ENCODE data around the gene TMC7. TPM values are rescaled to one million over a fixed set of nuclear protein-coding genes. Genes with fewer than 3 reads are reported as not detected.

TMC7 gene
- total RNA-seq, 3 donors from 2014 or later = 5.4 to 12.4 (median 9.2) TPM

- intact Hi-C loops (cut with DNase I, micrococcal nuclease) = no loop called here
- no peaks in the 10 kb centered on the region for H3K9me3 ChIP-seq
- no peaks in the 10 kb centered on the region for H3K36me3 ChIP-seq (ENCODE audit: low read depth)
- no peak for ATAC-seq
- no peak overlapping the region for H3K4me3 ChIP-seq
- no peak for DNase-seq
- no peaks in the 10 kb centered on the region for H3K4me1 ChIP-seq (ENCODE audit: low read depth)
- no peak for TF ChIP-seq CTCF (IDR thresholded peaks at IDR 0.05)
Observed at GRCh38 chr16:19021747-19022146, 38.0 kb downstream of the TMC7 start.

GRCh38 chr16:19027416-19027815 is 43.7 kb downstream of the TMC7 start:
- ATAC-seq (no peak), DNase-seq (peak in 1 of 3 donors; percentile 12)
- Histone ChIP-seq H3K4me1 (ENCODE audit: low read depth) (peaks cover 5% of the 10 kb centered on the region), H3K36me3 (ENCODE audit: low read depth) (no peaks in the 10 kb centered on the region), H3K9me3 (no peaks in the 10 kb centered on the region), H3K4me3 (no peak overlapping the region)
- intact Hi-C loops (cut with DNase I, micrococcal nuclease) = no loop called here
- TF ChIP-seq CTCF (IDR thresholded peaks at IDR 0.05) = no peak

GRCh38 chr16:19029980-19030379 is 46.2 kb downstream of the TMC7 start:
- DNase-seq (no peak), ATAC-seq (no peak)
- intact Hi-C loops (cut with DNase I, micrococcal nuclease) = no loop called here
- peaks cover 5% of the 10 kb centered on the region for H3K4me1 ChIP-seq (ENCODE audit: low read depth)
- H3K9me3 ChIP-seq = no peaks in the 10 kb centered on the region
- no peak overlapping the region for H3K4me3 ChIP-seq
- H3K36me3 ChIP-seq (ENCODE audit: low read depth) = no peaks in the 10 kb centered on the region
- no peak for TF ChIP-seq CTCF (IDR thresholded peaks at IDR 0.05)

- ATAC-seq (no peak), DNase-seq (no peak)
- Histone ChIP-seq H3K36me3 (ENCODE audit: low read depth) (no peaks in the 10 kb centered on the region), H3K4me1 (ENCODE audit: low read depth) (peaks cover 5% of the 10 kb centered on the region), H3K4me3 (no peak overlapping the region), H3K9me3 (no peaks in the 10 kb centered on the region)
- TF ChIP-seq CTCF (IDR thresholded peaks at IDR 0.05) = no peak
- intact Hi-C loops (cut with DNase I, micrococcal nuclease) = no loop called here
Observed at GRCh38 chr16:19031738-19032137, 48.0 kb downstream of the TMC7 start.

- H3K4me3 ChIP-seq = no peak overlapping the region
- no peak for TF ChIP-seq CTCF (IDR thresholded peaks at IDR 0.05)
- intact Hi-C loops (cut with DNase I, micrococcal nuclease) = no loop called here
Observed at GRCh38 chr16:19033761-19034160, 50.0 kb downstream of the TMC7 start.

GRCh38 chr16:19040400-19040799 is 56.7 kb downstream of the TMC7 start:
- H3K4me3 ChIP-seq = no peak overlapping the region
- H3K9me3 ChIP-seq = no peaks in the 10 kb centered on the region
- intact Hi-C loops (cut with DNase I, micrococcal nuclease) = no loop called here
- H3K36me3 ChIP-seq (ENCODE audit: low read depth) = peaks cover 3% of the 10 kb centered on the region
- H3K4me1 ChIP-seq (ENCODE audit: low read depth) = no peaks in the 10 kb centered on the region
- DNase-seq = no peak
- no peak for TF ChIP-seq CTCF (IDR thresholded peaks at IDR 0.05)
- ATAC-seq = no peak

More at GRCh38 chr16:19033761-19034160, 50.0 kb downstream of the TMC7 start:
- no peak for DNase-seq
- H3K4me1 ChIP-seq (ENCODE audit: low read depth) = no peaks in the 10 kb centered on the region
- no peak for ATAC-seq
- H3K9me3 ChIP-seq = no peaks in the 10 kb centered on the region
- H3K36me3 ChIP-seq (ENCODE audit: low read depth) = no peaks in the 10 kb centered on the region

All from mucosa of descending colon (tissue), 3 donors.